GM23338 (cell line): ENCODE measurements around the gene WDR19. TPM values are rescaled to one million over a fixed set of nuclear protein-coding genes. Genes with fewer than 3 reads are reported as not detected.

ENCODE experiments used
- ATAC-seq: fragments of 200-7000 bp; cut with Tn5 transposase; 3 replicates; pipeline ENCODE4 v1.9.1; 2020
- DNase-seq: peaks from one replicate; pipeline ENCODE4 v3.0.0-alpha.2; 2015; ENCODE audit warnings: low spot score
- H2AFZ ChIP-seq: fragments of 200-600 bp; sonication (generic); 2 replicates; pipeline ENCODE4 v1.8.0; 2016; ENCODE audit warnings: antibody characterized with exemption, mild to moderate bottlenecking, moderate library complexity
- H3F3A ChIP-seq: fragments of 200-600 bp; sonication (generic); replicated peaks from 2 replicates; pipeline ENCODE4 v1.8.0; 2017; ENCODE audit warnings: antibody characterized with exemption, mixed run types, low read depth
- H3K27ac ChIP-seq: fragments of 200-600 bp; sonication (generic); 2 replicates; pipeline ENCODE4 v1.6.1; 2016; ENCODE audit warnings: low read depth
- H3K27me3 ChIP-seq: fragments of 200-600 bp; sonication (generic); 2 replicates; pipeline ENCODE4 v1.8.0; 2016; ENCODE audit warnings: mild to moderate bottlenecking, mixed run types, moderate library complexity; ENCODE audit not compliant: insufficient read depth
- H3K36me3 ChIP-seq: fragments of 200-600 bp; sonication (generic); 2 replicates; pipeline ENCODE4 v1.8.0; 2016; ENCODE audit warnings: mild to moderate bottlenecking; ENCODE audit not compliant: insufficient read depth
- H3K4me1 ChIP-seq: fragments of 200-600 bp; sonication (generic); 2 replicates; pipeline ENCODE4 v1.8.0; 2016; ENCODE audit warnings: mild to moderate bottlenecking, moderate library complexity; ENCODE audit not compliant: insufficient read depth
- H3K4me2 ChIP-seq: fragments of 200-600 bp; sonication (generic); 2 replicates; pipeline ENCODE4 v1.7.1; 2017; ENCODE audit warnings: mixed run types
- H3K4me3 ChIP-seq: fragments of 200-600 bp; sonication (generic); 2 replicates; pipeline ENCODE4 v1.6.1; 2016; ENCODE audit warnings: mixed run types
- H3K79me2 ChIP-seq: fragments of 200-600 bp; sonication (generic); replicated peaks from 2 replicates; pipeline ENCODE4 v1.8.0; 2017; ENCODE audit warnings: mild to moderate bottlenecking; ENCODE audit not compliant: insufficient read depth
- H3K9me2 ChIP-seq: fragments of 200-600 bp; sonication (generic); 2 replicates; pipeline ENCODE4 v1.8.0; 2017; ENCODE audit not compliant: insufficient read depth
- H4K20me1 ChIP-seq: fragments of 200-600 bp; sonication (generic); replicated peaks from 2 replicates; pipeline ENCODE4 v1.8.0; 2017; ENCODE audit warnings: mild to moderate bottlenecking; ENCODE audit not compliant: insufficient read depth
- H3K27ac Mint-ChIP-seq: 2 replicates; pipeline ENCODE4 v1.8.0; 2020; ENCODE audit warnings: inconsistent platforms, mild to moderate bottlenecking, moderate library complexity, mixed read lengths
- H3K27me3 Mint-ChIP-seq: 3 replicates; pipeline ENCODE4 v1.8.0; 2022; ENCODE audit warnings: low read depth, mild to moderate bottlenecking, moderate library complexity, mixed read lengths, inconsistent platforms; ENCODE audit not compliant: insufficient read depth, poor library complexity
- H3K36me3 Mint-ChIP-seq: 3 replicates; pipeline ENCODE4 v1.8.0; 2021; ENCODE audit warnings: low read depth, mild to moderate bottlenecking, inconsistent platforms, moderate library complexity, mixed read lengths
- H3K4me1 Mint-ChIP-seq: 3 replicates; pipeline ENCODE4 v1.8.0; 2020; ENCODE audit warnings: mild to moderate bottlenecking, inconsistent platforms, mixed read lengths
- H3K4me3 Mint-ChIP-seq: 3 replicates; pipeline ENCODE4 v1.8.0; 2021; ENCODE audit warnings: moderate library complexity, mild to moderate bottlenecking, inconsistent platforms, mixed read lengths
- H3K9me3 Mint-ChIP-seq: 3 replicates; pipeline ENCODE4 v1.8.0; 2020; ENCODE audit warnings: moderate library complexity, mild to moderate bottlenecking, inconsistent platforms, mixed read lengths
- CREB1 ChIP-seq: fragments of 250-450 bp; sonication (Bioruptor Pico); IDR thresholded peaks from 2 replicates; pipeline ENCODE4 v1.5.0; 2020; ENCODE audit warnings: low read depth, mild to moderate bottlenecking, moderate library complexity
- CTCF ChIP-seq, 2 experiments: fragments of 200-600 bp in 1 of 2; sonication (generic) in 1 of 2; conservative IDR thresholded peaks; 2 replicates each; pipeline versions ENCODE4 v1.5.1 to v1.6.1; 2016 to 2017; ENCODE audit warnings: antibody characterized with exemption in 2 of 2, low read depth in 2 of 2, mild to moderate bottlenecking in 2 of 2, moderate library complexity in 1 of 2
- ETS1 ChIP-seq: IDR thresholded peaks from 2 replicates; pipeline ENCODE4 v1.6.1; 2016; ENCODE audit warnings: antibody characterized with exemption
- EZH2 ChIP-seq: fragments of 200-600 bp; sonication (generic); IDR thresholded peaks from one replicate; pipeline ENCODE4 v1.8.0; 2017; ENCODE audit warnings: antibody characterized with exemption, mild to moderate bottlenecking, low read depth; ENCODE audit not compliant: unreplicated experiment
- EZH2phosphoT487 ChIP-seq: fragments of 200-600 bp; sonication (generic); IDR thresholded peaks from one replicate; pipeline ENCODE4 v1.8.1; 2018; ENCODE audit warnings: antibody characterized with exemption; ENCODE audit not compliant: unreplicated experiment
- JUNB ChIP-seq: IDR thresholded peaks from one replicate; pipeline ENCODE4 v1.6.1; 2016; ENCODE audit warnings: antibody characterized with exemption; ENCODE audit not compliant: unreplicated experiment
- NANOG ChIP-seq: IDR thresholded peaks from 2 replicates; pipeline ENCODE4 v1.6.1; 2016; ENCODE audit warnings: antibody characterized with exemption, borderline replicate concordance
- POLR2AphosphoS5 ChIP-seq: IDR thresholded peaks from 2 replicates; pipeline ENCODE4 v1.6.1; 2016; ENCODE audit warnings: antibody characterized with exemption, low read depth
- REST ChIP-seq: IDR thresholded peaks from one replicate; pipeline ENCODE4 v1.6.1; 2018; ENCODE audit warnings: antibody characterized with exemption; ENCODE audit not compliant: unreplicated experiment
- STAT1 ChIP-seq: IDR thresholded peaks from one replicate; pipeline ENCODE4 v1.6.1; 2016; ENCODE audit warnings: antibody characterized with exemption; ENCODE audit not compliant: unreplicated experiment
- ZNF114 ChIP-seq: fragments of 250-450 bp; sonication (Bioruptor Pico); IDR thresholded peaks from 2 replicates; pipeline ENCODE4 v1.5.0; 2020; ENCODE audit warnings: mild to moderate bottlenecking, moderate library complexity
- ZNF331 ChIP-seq: fragments of 250-450 bp; sonication (Bioruptor Pico); IDR thresholded peaks from 2 replicates; pipeline ENCODE4 v1.5.0; 2020; ENCODE audit warnings: low read depth, mild to moderate bottlenecking, moderate library complexity
- polyA plus RNA-seq: library from polyadenylated mRNA; unstranded; fragments of >200 nt; fragmentation: Nextera tagmentation; extraction: Ambion mirVana; gene quantifications from 2 replicates; pipeline ENCODE4 v1.2.1, GENCODE V29; 2016
- total RNA-seq: library from RNA; depleted of rRNA; stranded (reverse); fragments of >200 nt; shearing (Covaris generic); gene quantifications from 2 replicates; pipeline ENCODE4 v1.2.3, GENCODE V29; 2014

Gene WDR19
- total and polyA plus RNA-seq, 2 experiments from 2014 or later: 17.2 to 23.7 TPM

GRCh38 chr4:39303871-39304270 lies 121.5 kb downstream of the WDR19 start:
- no peak overlapping the region; the same call in 1 of the 2 replicates for H3K27ac Mint-ChIP-seq
- peaks cover 72% of the 10 kb centered on the region for H3K36me3 Mint-ChIP-seq
- no peaks in the 10 kb centered on the region for H3K27me3 Mint-ChIP-seq
- TF ChIP-seq NANOG: no peak
- no peak for TF ChIP-seq EZH2phosphoT487
- no peak for TF ChIP-seq JUNB
- TF ChIP-seq ETS1: no peak
- no peak for TF ChIP-seq EZH2
- TF ChIP-seq STAT1: no peak
- TF ChIP-seq CTCF (conservative IDR thresholded peaks at IDR 0.05; ENCODE audit: low read depth in 2 of 2): no peak
- no peak for TF ChIP-seq REST
- no peak for TF ChIP-seq CREB1
- Histone ChIP-seq H3K27ac (no peak overlapping the region; the same call in 1 of the 2 replicates), H3K36me3 (peaks cover 46% of the 10 kb centered on the region), H3K79me2 (no peaks in the 10 kb centered on the region; the same call in 1 of the 2 replicates), H3K4me1 (no peaks in the 10 kb centered on the region), H3K4me3 (no peak overlapping the region), H2AFZ (no peak overlapping the region), H3K27me3 (no peaks in the 10 kb centered on the region), H3K4me2 (no peak overlapping the region), H4K20me1 (peaks cover 13% of the 10 kb centered on the region; the same call in 1 of the 2 replicates), H3F3A (0 out of 2 replicates have a peak, but pooled peaks cover 2% of the 10 kb centered on the region), H3K9me2 (no peaks in the 10 kb centered on the region)
- H3K4me1 Mint-ChIP-seq: no peaks in the 10 kb centered on the region
- no peaks in the 10 kb centered on the region for H3K9me3 Mint-ChIP-seq
- H3K4me3 Mint-ChIP-seq: no peak overlapping the region
- ATAC-seq: no peak
- no peak for DNase-seq

GRCh38 chr4:39304651-39305050 lies 122.3 kb downstream of the WDR19 start:
- Mint-ChIP-seq H3K4me1 (no peaks in the 10 kb centered on the region), H3K27me3 (no peaks in the 10 kb centered on the region), H3K27ac (peak overlapping the region; percentile 68; the same call in 1 of the 2 replicates), H3K36me3 (peaks cover 70% of the 10 kb centered on the region), H3K4me3 (no peak overlapping the region), H3K9me3 (no peaks in the 10 kb centered on the region)
- ATAC-seq (no peak), DNase-seq (no peak)
- Histone ChIP-seq H2AFZ (no peak overlapping the region), H3K4me3 (no peak overlapping the region), H3K4me2 (no peak overlapping the region), H3K4me1 (no peaks in the 10 kb centered on the region), H3F3A (0 out of 2 replicates have a peak, but pooled peaks cover 2% of the 10 kb centered on the region), H3K27me3 (no peaks in the 10 kb centered on the region), H3K36me3 (peaks cover 40% of the 10 kb centered on the region), H4K20me1 (peaks cover 13% of the 10 kb centered on the region; the same call in 1 of the 2 replicates), H3K27ac (no peak overlapping the region), H3K79me2 (no peaks in the 10 kb centered on the region; the same call in 1 of the 2 replicates), H3K9me2 (no peaks in the 10 kb centered on the region)
- no peak for TF ChIP-seq EZH2
- no peak for TF ChIP-seq ZNF331 (CRISPR knock-in tag)
- TF ChIP-seq JUNB: no peak
- TF ChIP-seq CREB1: no peak
- TF ChIP-seq CTCF (conservative IDR thresholded peaks at IDR 0.05; ENCODE audit: low read depth in 2 of 2): no peak
- TF ChIP-seq EZH2phosphoT487: no peak
- no peak for TF ChIP-seq NANOG
- TF ChIP-seq POLR2AphosphoS5: no peak
- TF ChIP-seq ZNF114 (CRISPR knock-in tag): no peak
